SKM-1 (cell line): ENCODE results near the gene PCBD1.

ENCODE experiments used
- DNase-seq: peaks from one replicate; lab custom pipeline; 2025; ENCODE audit not compliant: unreplicated experiment; lab: John Stamatoyannopoulos, UW

Gene PCBD1

GRCh38 chr10:70836319-70836718 lies 52.0 kb downstream of the PCBD1 start:
- no peak for DNase-seq

- DNase-seq, result peak; percentile 12
Measured at GRCh38 chr10:70834441-70835151, 53.8 kb downstream of the PCBD1 start.

GRCh38 chr10:70834021-70834420 lies 54.3 kb downstream of the PCBD1 start:
- DNase-seq, result no peak

GRCh38 chr10:70833601-70834000 lies 54.8 kb downstream of the PCBD1 start:
- DNase-seq, result no peak
